ENCODE results near the gene RDH13. TPM values are rescaled to one million over a fixed set of nuclear protein-coding genes. Genes with fewer than 3 reads are reported as not detected.

RDH13 gene
- total RNA-seq, 1 experiment from 2014 or later, result 39.5 TPM

DNA sequence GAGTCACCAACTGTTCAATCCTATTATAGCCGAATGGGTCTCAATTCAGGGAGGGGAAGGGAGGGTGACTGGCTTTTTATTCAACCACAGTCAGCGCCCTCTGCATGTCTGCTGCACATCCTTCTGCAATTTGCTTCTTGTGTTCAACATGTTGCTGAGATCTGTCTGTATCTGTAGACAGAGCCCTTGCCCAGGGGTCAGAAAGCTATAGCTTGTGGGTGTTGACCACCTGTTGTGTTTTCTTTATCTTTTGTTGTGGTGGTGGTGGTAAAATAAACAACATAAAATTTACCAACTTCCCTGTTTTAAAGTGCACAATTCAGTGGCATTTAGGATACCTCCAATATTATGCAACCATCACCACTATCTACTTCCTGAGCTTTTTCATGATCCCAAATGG, 42.3 kb upstream of the RDH13 start (continued):
- TF ChIP-seq, protein P1, sequence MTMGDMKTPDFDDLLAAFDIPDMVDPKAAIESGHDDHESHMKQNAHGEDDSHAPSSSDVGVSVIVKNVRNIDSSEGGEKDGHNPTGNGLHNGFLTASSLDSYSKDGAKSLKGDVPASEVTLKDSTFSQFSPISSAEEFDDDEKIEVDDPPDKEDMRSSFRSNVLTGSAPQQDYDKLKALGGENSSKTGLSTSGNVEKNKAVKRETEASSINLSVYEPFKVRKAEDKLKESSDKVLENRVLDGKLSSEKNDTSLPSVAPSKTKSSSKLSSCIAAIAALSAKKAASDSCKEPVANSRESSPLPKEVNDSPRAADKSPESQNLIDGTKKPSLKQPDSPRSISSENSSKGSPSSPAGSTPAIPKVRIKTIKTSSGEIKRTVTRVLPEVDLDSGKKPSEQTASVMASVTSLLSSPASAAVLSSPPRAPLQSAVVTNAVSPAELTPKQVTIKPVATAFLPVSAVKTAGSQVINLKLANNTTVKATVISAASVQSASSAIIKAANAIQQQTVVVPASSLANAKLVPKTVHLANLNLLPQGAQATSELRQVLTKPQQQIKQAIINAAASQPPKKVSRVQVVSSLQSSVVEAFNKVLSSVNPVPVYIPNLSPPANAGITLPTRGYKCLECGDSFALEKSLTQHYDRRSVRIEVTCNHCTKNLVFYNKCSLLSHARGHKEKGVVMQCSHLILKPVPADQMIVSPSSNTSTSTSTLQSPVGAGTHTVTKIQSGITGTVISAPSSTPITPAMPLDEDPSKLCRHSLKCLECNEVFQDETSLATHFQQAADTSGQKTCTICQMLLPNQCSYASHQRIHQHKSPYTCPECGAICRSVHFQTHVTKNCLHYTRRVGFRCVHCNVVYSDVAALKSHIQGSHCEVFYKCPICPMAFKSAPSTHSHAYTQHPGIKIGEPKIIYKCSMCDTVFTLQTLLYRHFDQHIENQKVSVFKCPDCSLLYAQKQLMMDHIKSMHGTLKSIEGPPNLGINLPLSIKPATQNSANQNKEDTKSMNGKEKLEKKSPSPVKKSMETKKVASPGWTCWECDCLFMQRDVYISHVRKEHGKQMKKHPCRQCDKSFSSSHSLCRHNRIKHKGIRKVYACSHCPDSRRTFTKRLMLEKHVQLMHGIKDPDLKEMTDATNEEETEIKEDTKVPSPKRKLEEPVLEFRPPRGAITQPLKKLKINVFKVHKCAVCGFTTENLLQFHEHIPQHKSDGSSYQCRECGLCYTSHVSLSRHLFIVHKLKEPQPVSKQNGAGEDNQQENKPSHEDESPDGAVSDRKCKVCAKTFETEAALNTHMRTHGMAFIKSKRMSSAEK (CRISPR knock-in tag; IDR thresholded peaks at IDR 0.05; ENCODE audit: borderline replicate concordance), result no peak
- TF ChIP-seq CREM (CRISPR knock-in tag; IDR thresholded peaks at IDR 0.05) (no peak), FOXK1 (CRISPR knock-in tag; IDR thresholded peaks at IDR 0.05) (no peak), JAZF1 (CRISPR knock-in tag; IDR thresholded peaks at IDR 0.05) (no peak), ZNF232 (CRISPR knock-in tag; IDR thresholded peaks at IDR 0.05) (no peak), FOXP1 (CRISPR knock-in tag; IDR thresholded peaks at IDR 0.05; ENCODE audit: borderline replicate concordance) (no peak), MYBL2 (CRISPR knock-in tag; IDR thresholded peaks at IDR 0.05) (no peak), EMX1 (CRISPR knock-in tag; IDR thresholded peaks at IDR 0.05) (no peak)
- TF ChIP-seq, protein P2, sequence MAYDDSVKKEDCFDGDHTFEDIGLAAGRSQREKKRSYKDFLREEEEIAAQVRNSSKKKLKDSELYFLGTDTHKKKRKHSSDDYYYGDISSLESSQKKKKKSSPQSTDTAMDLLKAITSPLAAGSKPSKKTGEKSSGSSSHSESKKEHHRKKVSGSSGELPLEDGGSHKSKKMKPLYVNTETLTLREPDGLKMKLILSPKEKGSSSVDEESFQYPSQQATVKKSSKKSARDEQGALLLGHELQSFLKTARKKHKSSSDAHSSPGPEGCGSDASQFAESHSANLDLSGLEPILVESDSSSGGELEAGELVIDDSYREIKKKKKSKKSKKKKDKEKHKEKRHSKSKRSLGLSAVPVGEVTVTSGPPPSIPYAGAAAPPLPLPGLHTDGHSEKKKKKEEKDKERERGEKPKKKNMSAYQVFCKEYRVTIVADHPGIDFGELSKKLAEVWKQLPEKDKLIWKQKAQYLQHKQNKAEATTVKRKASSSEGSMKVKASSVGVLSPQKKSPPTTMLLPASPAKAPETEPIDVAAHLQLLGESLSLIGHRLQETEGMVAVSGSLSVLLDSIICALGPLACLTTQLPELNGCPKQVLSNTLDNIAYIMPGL (CRISPR knock-in tag; IDR thresholded peaks at IDR 0.05), result no peak
- TF ChIP-seq, protein P3, sequence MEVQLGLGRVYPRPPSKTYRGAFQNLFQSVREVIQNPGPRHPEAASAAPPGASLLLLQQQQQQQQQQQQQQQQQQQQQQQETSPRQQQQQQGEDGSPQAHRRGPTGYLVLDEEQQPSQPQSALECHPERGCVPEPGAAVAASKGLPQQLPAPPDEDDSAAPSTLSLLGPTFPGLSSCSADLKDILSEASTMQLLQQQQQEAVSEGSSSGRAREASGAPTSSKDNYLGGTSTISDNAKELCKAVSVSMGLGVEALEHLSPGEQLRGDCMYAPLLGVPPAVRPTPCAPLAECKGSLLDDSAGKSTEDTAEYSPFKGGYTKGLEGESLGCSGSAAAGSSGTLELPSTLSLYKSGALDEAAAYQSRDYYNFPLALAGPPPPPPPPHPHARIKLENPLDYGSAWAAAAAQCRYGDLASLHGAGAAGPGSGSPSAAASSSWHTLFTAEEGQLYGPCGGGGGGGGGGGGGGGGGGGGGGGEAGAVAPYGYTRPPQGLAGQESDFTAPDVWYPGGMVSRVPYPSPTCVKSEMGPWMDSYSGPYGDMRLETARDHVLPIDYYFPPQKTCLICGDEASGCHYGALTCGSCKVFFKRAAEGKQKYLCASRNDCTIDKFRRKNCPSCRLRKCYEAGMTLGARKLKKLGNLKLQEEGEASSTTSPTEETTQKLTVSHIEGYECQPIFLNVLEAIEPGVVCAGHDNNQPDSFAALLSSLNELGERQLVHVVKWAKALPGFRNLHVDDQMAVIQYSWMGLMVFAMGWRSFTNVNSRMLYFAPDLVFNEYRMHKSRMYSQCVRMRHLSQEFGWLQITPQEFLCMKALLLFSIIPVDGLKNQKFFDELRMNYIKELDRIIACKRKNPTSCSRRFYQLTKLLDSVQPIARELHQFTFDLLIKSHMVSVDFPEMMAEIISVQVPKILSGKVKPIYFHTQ (CRISPR knock-in tag; IDR thresholded peaks at IDR 0.05), result no peak
- TF ChIP-seq, protein P4, sequence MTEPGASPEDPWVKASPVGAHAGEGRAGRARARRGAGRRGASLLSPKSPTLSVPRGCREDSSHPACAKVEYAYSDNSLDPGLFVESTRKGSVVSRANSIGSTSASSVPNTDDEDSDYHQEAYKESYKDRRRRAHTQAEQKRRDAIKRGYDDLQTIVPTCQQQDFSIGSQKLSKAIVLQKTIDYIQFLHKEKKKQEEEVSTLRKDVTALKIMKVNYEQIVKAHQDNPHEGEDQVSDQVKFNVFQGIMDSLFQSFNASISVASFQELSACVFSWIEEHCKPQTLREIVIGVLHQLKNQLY (CRISPR knock-in tag; IDR thresholded peaks at IDR 0.05), result no peak
- TF ChIP-seq, protein P5, sequence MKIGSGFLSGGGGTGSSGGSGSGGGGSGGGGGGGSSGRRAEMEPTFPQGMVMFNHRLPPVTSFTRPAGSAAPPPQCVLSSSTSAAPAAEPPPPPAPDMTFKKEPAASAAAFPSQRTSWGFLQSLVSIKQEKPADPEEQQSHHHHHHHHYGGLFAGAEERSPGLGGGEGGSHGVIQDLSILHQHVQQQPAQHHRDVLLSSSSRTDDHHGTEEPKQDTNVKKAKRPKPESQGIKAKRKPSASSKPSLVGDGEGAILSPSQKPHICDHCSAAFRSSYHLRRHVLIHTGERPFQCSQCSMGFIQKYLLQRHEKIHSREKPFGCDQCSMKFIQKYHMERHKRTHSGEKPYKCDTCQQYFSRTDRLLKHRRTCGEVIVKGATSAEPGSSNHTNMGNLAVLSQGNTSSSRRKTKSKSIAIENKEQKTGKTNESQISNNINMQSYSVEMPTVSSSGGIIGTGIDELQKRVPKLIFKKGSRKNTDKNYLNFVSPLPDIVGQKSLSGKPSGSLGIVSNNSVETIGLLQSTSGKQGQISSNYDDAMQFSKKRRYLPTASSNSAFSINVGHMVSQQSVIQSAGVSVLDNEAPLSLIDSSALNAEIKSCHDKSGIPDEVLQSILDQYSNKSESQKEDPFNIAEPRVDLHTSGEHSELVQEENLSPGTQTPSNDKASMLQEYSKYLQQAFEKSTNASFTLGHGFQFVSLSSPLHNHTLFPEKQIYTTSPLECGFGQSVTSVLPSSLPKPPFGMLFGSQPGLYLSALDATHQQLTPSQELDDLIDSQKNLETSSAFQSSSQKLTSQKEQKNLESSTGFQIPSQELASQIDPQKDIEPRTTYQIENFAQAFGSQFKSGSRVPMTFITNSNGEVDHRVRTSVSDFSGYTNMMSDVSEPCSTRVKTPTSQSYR (CRISPR knock-in tag; IDR thresholded peaks at IDR 0.05), result no peak
- TF ChIP-seq, protein P6, sequence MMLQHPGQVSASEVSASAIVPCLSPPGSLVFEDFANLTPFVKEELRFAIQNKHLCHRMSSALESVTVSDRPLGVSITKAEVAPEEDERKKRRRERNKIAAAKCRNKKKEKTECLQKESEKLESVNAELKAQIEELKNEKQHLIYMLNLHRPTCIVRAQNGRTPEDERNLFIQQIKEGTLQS (CRISPR knock-in tag; conservative IDR thresholded peaks at IDR 0.05), result no peak
- TF ChIP-seq, protein P7, sequence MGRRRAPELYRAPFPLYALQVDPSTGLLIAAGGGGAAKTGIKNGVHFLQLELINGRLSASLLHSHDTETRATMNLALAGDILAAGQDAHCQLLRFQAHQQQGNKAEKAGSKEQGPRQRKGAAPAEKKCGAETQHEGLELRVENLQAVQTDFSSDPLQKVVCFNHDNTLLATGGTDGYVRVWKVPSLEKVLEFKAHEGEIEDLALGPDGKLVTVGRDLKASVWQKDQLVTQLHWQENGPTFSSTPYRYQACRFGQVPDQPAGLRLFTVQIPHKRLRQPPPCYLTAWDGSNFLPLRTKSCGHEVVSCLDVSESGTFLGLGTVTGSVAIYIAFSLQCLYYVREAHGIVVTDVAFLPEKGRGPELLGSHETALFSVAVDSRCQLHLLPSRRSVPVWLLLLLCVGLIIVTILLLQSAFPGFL (CRISPR knock-in tag; IDR thresholded peaks at IDR 0.05; ENCODE audit: borderline replicate concordance), result no peak
- TF ChIP-seq, protein P8, sequence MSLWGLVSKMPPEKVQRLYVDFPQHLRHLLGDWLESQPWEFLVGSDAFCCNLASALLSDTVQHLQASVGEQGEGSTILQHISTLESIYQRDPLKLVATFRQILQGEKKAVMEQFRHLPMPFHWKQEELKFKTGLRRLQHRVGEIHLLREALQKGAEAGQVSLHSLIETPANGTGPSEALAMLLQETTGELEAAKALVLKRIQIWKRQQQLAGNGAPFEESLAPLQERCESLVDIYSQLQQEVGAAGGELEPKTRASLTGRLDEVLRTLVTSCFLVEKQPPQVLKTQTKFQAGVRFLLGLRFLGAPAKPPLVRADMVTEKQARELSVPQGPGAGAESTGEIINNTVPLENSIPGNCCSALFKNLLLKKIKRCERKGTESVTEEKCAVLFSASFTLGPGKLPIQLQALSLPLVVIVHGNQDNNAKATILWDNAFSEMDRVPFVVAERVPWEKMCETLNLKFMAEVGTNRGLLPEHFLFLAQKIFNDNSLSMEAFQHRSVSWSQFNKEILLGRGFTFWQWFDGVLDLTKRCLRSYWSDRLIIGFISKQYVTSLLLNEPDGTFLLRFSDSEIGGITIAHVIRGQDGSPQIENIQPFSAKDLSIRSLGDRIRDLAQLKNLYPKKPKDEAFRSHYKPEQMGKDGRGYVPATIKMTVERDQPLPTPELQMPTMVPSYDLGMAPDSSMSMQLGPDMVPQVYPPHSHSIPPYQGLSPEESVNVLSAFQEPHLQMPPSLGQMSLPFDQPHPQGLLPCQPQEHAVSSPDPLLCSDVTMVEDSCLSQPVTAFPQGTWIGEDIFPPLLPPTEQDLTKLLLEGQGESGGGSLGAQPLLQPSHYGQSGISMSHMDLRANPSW (CRISPR knock-in tag; conservative IDR thresholded peaks at IDR 0.05; ENCODE audit: low read depth), result no peak
- TF ChIP-seq, protein P9, sequence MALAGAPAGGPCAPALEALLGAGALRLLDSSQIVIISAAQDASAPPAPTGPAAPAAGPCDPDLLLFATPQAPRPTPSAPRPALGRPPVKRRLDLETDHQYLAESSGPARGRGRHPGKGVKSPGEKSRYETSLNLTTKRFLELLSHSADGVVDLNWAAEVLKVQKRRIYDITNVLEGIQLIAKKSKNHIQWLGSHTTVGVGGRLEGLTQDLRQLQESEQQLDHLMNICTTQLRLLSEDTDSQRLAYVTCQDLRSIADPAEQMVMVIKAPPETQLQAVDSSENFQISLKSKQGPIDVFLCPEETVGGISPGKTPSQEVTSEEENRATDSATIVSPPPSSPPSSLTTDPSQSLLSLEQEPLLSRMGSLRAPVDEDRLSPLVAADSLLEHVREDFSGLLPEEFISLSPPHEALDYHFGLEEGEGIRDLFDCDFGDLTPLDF (CRISPR knock-in tag; IDR thresholded peaks at IDR 0.05), result no peak
